Measurements from ENCODE around the gene CHAF1A.

DNA sequence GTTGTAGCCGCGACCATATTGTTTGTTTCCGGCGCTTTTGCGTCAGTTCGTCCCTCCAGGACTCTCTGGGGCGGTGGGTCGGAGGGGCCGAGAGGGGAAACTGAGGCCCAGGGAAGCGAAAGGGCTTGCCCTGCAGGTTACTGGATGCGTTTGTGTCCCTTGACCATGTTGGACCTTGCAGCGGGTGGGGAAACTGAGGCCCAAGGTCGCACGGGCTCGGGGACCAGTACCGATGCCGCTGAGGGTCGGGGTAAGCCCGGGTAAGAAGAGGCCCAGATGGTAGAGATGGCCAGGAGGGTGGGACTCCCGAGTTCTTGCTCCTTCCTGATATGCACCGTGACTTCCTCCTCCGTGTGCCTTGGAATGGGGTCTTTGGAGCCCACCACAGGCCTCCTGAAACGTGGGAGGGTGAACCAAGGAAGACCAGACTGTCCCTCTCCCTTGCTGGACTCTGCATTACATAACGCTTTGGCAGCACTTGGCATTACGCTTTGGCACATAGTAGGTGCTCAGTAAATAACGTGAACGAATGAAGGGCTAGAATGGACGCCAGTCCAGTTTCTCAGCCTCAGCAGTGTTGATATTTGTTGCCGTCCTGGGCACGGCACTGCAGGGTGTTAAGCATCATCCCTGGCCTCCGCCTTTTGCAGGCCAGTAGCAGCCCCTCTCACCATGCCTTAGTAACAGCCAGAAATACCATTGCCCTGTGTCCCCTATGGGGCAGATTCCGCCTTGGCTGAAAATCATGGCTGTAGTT lies 743 bp downstream of the CHAF1A start:
- TF ChIP-seq, protein P1, sequence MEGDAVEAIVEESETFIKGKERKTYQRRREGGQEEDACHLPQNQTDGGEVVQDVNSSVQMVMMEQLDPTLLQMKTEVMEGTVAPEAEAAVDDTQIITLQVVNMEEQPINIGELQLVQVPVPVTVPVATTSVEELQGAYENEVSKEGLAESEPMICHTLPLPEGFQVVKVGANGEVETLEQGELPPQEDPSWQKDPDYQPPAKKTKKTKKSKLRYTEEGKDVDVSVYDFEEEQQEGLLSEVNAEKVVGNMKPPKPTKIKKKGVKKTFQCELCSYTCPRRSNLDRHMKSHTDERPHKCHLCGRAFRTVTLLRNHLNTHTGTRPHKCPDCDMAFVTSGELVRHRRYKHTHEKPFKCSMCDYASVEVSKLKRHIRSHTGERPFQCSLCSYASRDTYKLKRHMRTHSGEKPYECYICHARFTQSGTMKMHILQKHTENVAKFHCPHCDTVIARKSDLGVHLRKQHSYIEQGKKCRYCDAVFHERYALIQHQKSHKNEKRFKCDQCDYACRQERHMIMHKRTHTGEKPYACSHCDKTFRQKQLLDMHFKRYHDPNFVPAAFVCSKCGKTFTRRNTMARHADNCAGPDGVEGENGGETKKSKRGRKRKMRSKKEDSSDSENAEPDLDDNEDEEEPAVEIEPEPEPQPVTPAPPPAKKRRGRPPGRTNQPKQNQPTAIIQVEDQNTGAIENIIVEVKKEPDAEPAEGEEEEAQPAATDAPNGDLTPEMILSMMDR (IDR thresholded peaks at IDR 0.05), result no peak
- TF ChIP-seq NR1H2 (CRISPR knock-in tag; IDR thresholded peaks at IDR 0.05) (no peak), CREM (CRISPR knock-in tag; IDR thresholded peaks at IDR 0.05) (no peak), ZNF121 (CRISPR knock-in tag; IDR thresholded peaks at IDR 0.05) (no peak), IRF1 (CRISPR knock-in tag; IDR thresholded peaks at IDR 0.05) (no peak), NFYB (CRISPR knock-in tag; conservative IDR thresholded peaks at IDR 0.05; ENCODE audit: low read depth) (no peak), TP53 (CRISPR knock-in tag; IDR thresholded peaks at IDR 0.05) (no peak), ZNF232 (CRISPR knock-in tag; IDR thresholded peaks at IDR 0.05) (no peak), E2F1 (CRISPR knock-in tag; IDR thresholded peaks at IDR 0.05) (no peak), MAX (CRISPR knock-in tag; IDR thresholded peaks at IDR 0.05) (no peak)
- TF ChIP-seq, protein P2, sequence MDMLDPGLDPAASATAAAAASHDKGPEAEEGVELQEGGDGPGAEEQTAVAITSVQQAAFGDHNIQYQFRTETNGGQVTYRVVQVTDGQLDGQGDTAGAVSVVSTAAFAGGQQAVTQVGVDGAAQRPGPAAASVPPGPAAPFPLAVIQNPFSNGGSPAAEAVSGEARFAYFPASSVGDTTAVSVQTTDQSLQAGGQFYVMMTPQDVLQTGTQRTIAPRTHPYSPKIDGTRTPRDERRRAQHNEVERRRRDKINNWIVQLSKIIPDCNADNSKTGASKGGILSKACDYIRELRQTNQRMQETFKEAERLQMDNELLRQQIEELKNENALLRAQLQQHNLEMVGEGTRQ (CRISPR knock-in tag; IDR thresholded peaks at IDR 0.05), result no peak
